Endothelial cell of umbilical vein (primary cell): ENCODE measurements around the gene PER3.

ENCODE experiments used
- CTCF ChIP-seq, 2 donors: IDR thresholded peaks; 1 replicate in 1 of 2; 2 replicates in 1 of 2; pipeline ENCODE4 v1.5.1; 2011; ENCODE audit warnings: low read length in 2 of 2, mild to moderate bottlenecking in 2 of 2, moderate library complexity in 2 of 2, control low read depth in 1 of 2, inconsistent platforms in 1 of 2, low read depth in 1 of 2; ENCODE audit not compliant: insufficient read depth in 1 of 2; ENCODE audit errors: extremely low read depth in 1 of 2
- JUN ChIP-seq: IDR thresholded peaks from 2 replicates; pipeline ENCODE4 v1.6.1; 2011; ENCODE audit warnings: borderline replicate concordance, low read depth; ENCODE audit not compliant: insufficient read length, insufficient read depth
- POLR2A ChIP-seq: IDR thresholded peaks from 2 replicates; pipeline ENCODE4 v1.6.1; 2012; ENCODE audit warnings: low read depth, mild to moderate bottlenecking, control low read depth, low read length

- TF ChIP-seq CTCF (IDR thresholded peaks at IDR 0.05; ENCODE audit: extremely low read depth in 1 of 2, insufficient read depth in 1 of 2, low read depth in 1 of 2, low read length in 2 of 2) (no peak), JUN (no peak), POLR2A (no peak)
Observed at GRCh38 chr1:7783826-7784491, at the start of gene PER3.
